Cardiac fibroblast (primary cell): ENCODE results near the gene SLC48A1.

ENCODE experiments used
- DNase-seq, 2 donors: peaks; one replicate each; pipeline versions ENCODE4 v3.0.0 to v3.0.0-alpha.2; 2010; ENCODE audit warnings: low read depth in 2 of 2
- H3K4me3 ChIP-seq, 2 donors: replicated peaks in 1 of 2; 1 replicate in 1 of 2; 2 replicates in 1 of 2; pipeline ENCODE4 v1.5.1; 2011; ENCODE audit warnings: low read depth in 2 of 2, low read length in 2 of 2, mild to moderate bottlenecking in 2 of 2, moderate library complexity in 1 of 2
- TF ChIP-seq, protein P1 (sequence below): IDR thresholded peaks from one replicate; pipeline ENCODE4 v1.5.1; 2011; ENCODE audit warnings: low read depth, mild to moderate bottlenecking, low read length, inconsistent platforms

SLC48A1 gene

DNA sequence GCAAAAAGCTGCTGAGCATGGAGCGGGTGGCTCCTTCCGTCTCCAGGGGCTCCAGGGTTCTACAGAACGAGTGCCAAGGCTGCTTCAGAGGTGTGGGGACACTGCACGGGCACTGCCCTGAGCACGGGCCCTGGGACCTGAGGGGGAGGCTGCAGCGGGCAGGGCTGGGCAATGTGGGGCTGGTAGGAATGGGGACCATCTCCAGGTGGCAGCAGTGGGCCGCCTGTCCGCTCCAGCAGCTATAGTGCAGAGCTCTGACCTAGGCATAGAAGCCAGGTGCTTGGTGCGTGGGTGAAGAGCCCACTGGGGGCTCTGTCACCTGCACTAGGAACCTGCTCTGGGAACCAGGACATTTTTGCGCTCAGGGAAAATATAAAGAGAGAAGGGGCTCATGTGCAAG, 24.4 kb downstream of the SLC48A1 start:
- no peak for DNase-seq
- H3K4me3 ChIP-seq, result no peak overlapping the region
- TF ChIP-seq, protein P1, sequence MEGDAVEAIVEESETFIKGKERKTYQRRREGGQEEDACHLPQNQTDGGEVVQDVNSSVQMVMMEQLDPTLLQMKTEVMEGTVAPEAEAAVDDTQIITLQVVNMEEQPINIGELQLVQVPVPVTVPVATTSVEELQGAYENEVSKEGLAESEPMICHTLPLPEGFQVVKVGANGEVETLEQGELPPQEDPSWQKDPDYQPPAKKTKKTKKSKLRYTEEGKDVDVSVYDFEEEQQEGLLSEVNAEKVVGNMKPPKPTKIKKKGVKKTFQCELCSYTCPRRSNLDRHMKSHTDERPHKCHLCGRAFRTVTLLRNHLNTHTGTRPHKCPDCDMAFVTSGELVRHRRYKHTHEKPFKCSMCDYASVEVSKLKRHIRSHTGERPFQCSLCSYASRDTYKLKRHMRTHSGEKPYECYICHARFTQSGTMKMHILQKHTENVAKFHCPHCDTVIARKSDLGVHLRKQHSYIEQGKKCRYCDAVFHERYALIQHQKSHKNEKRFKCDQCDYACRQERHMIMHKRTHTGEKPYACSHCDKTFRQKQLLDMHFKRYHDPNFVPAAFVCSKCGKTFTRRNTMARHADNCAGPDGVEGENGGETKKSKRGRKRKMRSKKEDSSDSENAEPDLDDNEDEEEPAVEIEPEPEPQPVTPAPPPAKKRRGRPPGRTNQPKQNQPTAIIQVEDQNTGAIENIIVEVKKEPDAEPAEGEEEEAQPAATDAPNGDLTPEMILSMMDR, result no peak

DNA sequence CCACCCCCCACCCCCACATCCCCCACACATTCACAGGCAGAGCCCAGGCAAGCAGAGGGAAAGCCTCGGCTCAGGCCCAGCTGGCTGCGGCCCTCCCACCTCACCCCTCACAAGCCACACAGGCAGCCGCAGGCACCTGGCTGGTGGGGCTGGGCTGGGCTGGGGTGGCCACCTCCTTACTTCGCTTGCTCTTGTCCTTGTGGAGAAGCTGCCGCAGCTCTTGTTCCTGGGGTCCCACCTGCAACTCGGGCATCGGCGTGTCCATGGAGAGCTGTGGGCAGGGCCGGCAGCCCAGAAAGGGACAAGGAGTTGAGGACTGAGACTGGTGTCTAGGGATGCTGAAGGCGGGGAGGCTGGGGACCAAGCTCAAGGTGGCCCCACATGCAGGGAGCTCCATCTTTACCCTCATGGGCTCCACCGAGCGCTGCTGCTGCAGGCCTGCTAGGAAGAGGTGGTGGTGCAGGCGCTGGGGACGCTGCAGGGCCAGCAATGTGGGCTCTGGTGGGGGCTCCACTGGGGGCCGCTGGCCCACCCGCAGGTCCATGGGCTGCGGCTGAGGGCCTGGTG, 25.4 kb downstream of the SLC48A1 start:
- no peak for DNase-seq
- TF ChIP-seq, protein P1, result no peak
- no peak overlapping the region for H3K4me3 ChIP-seq

DNA sequence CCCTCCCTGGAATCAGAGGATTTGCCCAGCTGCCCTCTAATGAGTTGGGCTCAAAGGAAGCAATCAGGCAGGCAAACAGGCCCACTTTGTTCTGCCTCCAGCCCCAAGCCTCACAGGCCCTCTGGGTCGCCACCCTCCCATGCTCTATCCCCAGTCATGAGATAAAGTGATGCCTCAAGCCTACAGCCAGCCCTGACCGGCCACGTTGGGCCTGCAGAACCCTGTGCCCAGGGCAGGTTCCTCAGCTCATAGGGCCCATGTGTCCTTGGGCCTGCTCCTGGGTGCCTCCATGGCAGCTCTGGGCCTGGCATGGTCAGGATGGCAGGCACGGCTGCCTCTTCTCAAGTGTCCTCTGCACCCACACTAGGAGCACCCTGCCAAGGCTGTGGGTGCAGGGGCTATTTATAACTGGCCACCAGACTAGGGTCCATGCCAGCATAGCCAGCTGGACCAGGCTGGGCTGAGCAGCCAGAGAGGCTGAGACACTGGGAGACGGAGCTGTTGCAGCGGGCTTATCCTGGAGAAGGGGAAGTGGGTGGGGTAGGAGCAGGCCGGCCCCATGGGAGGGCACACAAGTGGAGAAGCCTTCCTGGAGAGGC, 26.4 kb downstream of the SLC48A1 start:
- H3K4me3 ChIP-seq, result no peak overlapping the region
- TF ChIP-seq, protein P1, result no peak
- DNase-seq, result peak in 1 of 2 donors; percentile 68

DNA sequence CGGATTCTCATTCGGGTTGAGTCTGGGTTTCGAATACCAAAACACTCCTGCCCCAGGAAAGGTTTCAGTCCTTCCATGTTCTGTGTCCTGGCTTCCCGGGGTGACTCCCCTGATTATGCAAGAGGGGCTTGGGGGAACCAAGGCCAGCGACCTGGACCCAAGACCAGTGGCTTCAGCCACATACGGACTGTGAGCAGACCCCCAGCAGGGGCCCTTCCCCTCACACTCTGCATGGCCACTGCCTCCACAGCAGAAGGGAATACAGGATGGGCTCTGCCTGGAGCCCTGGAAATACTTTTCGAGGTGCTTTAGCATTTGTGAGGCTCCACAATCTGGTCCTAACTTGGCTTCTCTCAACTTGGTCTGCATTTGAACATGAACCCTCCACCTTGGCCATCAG, 27.5 kb downstream of the SLC48A1 start:
- TF ChIP-seq, protein P1, result no peak
- DNase-seq, result no peak
- no peak overlapping the region for H3K4me3 ChIP-seq

DNA sequence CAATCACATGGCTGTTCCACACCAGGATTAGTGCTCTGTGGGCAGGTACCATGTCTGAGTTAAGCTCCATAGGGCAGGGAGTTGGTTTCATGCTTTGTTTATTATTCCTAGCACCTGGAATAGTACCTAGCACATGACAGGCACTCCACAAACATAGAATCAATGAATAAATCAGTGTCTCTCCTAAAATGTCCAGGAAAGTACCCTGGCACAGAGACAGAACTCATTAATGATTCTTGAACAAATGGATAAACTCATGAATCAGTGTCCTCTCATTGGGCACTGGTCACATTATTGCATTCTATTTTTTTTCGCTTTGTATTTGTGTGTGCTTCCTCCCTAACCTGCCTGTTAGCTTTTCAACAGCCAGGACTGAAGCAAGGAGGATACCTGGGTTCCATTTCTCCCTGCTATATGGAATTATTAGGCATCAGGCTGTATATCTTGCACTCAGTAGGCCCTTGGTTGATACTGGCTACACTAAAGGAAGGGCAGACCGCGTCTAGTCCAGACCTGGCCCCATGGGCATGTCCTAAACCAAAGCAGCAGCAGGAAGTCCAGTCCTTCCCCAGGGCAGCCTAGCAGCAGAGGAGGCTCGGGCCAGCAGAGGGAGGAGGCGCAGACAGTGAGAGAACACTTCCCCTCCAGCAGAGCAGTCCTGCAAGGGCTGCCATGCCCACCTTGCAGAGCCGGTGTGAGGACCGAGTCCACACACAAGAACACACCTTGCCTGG, 28.3 kb downstream of the SLC48A1 start:
- no peak overlapping the region for H3K4me3 ChIP-seq
- TF ChIP-seq, protein P1, result peak; percentile 53
- DNase-seq, result peak; percentile 38 to 44

DNA sequence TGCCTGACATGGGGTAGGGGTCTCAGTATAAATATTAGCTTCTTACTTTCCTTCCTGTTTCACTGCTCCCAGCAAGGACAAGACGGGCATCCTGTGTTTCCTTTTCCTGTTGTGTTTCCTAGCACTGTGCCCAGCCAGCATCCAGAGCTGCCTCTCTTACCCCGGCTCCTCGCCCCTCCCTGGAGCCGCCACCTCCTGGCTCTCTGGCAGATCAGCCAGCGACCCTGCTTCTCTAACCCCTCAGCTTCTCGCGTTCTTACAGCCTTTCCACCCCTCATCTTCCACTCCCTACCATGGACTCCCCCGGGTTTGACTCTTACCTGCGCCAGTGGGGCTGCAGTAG, 28.8 kb downstream of the SLC48A1 start:
- no peak overlapping the region for H3K4me3 ChIP-seq
- TF ChIP-seq, protein P1, result no peak
- no peak for DNase-seq

DNA sequence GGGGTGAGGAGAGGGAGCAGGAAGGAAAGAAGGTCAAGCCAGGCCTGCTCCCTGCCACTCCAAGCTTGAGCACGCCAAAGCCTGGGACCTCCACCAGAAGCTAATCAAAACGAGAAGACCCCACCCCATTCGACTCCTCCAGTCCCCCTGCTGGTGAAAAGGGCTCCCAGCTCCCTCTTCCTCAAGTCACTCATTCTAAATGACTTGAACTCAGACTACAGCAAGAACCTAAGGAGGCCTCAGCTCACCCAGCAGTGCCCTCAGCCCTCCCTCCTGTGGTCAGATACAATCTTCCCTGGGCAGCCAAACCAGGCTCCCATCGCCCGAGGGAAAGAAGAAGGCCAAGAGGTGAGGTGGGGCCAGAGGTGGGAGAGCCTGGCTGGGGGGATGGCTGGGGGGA, 29.3 kb downstream of the SLC48A1 start:
- TF ChIP-seq, protein P1, result peak; percentile 30
- no peak overlapping the region for H3K4me3 ChIP-seq
- DNase-seq, result peak in 1 of 2 donors; percentile 36
